HT1080 (cell line): Measurements from ENCODE around the gene LRCOL1. TPM values are rescaled to one million over a fixed set of nuclear protein-coding genes. Genes with fewer than 3 reads are reported as not detected.
A peak's percentile ranks its signal among the peaks of the same experiment; 100 is the strongest.

ENCODE experiments used
- DNase-seq: peaks from one replicate; pipeline ENCODE4 v3.0.0-alpha.2; 2015; ENCODE audit warnings: low read depth
- total RNA-seq: library from RNA; depleted of rRNA; stranded (reverse); fragments of >200 nt; shearing (Covaris generic); gene quantifications from 2 replicates; pipeline ENCODE4 v1.2.3, GENCODE V29; 2014

LRCOL1 gene
- total RNA-seq, 1 experiment from 2014 or later = not detected

DNA sequence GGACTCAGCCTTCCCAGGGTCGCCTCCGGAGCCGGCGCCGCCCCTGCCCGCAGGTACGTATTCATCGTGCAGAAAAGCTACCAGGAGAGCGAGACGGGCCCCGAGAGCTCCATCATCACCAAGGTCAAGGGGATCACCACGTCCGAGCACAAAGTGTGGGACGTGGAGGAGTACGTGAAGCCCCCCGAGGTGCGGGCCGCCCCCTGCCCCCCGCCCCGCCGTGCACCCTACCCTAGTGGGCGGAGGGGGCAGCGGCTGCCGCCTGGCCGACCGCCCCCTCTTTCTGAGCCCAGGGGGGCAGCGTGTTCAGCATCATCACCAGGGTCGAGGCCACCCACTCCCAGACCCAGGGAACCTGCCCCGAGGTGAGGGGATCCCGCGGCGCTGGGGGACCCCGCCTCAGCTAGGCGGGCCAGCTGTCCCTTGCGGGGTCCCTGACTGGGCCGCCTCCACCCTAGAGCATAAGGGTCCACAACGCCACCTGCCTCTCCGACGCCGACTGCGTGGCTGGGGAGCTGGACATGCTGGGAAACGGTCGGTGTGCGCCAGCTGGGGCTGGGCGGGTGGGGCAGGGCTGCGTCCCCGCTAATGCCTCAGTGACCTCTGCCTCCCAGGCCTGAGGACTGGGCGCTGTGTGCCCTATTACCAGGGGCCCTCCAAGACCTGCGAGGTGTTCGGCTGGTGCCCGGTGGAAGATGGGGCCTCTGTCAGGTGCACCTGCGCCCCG, 9.2 kb upstream of the LRCOL1 start:
- no peak for DNase-seq

DNA sequence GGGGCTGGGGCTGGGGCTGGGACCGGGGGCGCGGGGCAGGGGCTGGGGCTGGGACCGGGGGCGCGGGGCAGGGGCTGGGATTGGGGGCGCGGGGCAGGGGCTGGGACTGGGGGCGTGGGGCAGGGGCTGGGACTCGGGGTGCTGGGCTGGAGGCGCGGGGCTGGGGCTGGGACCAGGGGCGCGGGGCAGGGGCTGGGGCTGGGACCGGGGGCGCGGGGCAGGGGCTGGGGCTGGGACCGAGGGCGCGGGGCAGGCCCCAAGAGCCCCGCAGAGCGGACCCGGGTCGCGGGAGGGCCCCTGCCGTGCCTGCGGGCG, 8.6 kb upstream of the LRCOL1 start:
- no peak for DNase-seq

DNA sequence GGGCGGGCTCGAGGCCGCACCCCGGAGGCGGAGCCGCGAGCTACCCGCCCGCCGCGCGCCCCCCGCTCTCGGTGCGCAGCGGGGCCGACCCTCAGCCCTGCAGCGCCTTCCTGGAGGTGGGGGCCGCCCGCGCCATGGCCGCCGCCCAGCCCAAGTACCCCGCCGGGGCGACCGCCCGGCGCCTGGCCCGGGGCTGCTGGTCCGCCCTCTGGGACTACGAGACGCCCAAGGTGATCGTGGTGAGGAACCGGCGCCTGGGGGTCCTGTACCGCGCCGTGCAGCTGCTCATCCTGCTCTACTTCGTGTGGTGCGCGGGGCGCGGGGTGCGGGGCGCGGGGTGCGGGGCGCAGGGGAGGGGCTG, 8.3 kb upstream of the LRCOL1 start, which contains the start of gene P2RX2:
Gene P2RX2 (plus strand): TSS at position 94 of the 361 bp plus-strand sequence. CDS start 41 bp downstream, at position 135.
- DNase-seq = no peak

DNA sequence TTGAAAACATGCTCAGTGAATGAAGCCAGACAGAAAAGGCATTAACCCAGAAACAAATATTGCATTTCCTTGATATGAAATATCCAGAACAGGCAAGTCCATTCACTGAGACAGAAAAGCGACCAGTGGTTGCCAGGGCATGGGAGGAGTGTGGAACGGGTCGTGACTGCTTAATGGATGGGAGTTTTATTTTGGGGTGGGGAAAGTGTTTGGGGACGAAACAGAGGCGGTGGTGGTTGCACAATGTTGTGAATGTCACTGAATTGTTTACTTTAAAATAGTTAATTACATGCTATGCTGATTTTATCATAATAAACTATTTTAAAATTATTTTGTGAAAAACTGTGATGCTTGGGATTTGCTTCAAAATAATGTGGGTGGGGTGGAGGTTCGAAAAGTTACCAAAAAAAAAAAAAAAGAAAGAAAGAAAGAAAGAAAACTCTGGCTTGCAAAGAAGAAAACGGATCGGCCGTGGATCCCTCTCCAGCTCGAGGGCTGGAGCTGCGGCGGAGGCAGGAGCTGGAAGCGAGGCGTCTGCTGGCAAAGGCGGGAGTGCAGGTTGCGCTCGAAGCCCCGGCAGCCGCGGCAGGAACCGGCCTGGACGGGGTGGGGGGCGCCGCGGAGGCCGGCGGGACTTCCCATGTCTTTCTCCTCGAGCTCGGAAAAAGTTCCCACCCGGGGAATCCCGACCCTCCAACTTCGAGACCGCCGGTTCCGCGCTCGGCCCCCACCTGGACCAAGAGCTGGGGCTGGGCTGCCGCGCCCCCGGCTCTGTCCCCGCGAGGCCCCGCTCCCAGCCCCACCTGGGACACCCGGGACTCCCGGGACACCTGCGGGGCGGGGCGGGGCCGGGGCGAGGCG, 7.7 kb upstream of the LRCOL1 start:
- DNase-seq = no peak

DNA sequence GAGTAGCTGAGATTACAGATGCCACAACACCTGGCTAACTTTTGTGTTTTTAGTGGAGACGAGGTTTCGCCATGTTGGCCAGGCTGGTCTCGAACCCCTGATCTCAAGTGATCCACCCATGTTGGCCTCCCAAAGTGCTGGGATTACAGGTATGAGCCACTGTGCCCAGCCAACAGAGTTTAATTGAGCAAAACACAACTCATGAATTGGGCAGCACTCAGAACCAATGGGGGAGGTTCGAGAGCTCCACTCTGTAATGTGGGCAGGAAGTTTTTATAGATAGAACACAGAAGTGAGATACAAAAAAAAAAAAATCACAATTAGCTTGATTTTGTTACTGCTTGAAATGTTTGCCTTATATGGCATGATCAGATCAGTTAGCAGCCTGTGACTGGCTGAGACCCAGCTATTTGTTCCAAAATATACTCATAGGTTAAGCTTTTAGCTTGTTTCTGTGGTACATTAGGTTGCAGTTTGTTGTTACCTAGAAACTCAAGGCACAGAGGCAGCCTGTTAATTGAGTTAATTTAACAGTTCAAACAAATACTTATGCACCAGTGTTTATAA, 6.8 kb upstream of the LRCOL1 start:
- DNase-seq = no peak

DNA sequence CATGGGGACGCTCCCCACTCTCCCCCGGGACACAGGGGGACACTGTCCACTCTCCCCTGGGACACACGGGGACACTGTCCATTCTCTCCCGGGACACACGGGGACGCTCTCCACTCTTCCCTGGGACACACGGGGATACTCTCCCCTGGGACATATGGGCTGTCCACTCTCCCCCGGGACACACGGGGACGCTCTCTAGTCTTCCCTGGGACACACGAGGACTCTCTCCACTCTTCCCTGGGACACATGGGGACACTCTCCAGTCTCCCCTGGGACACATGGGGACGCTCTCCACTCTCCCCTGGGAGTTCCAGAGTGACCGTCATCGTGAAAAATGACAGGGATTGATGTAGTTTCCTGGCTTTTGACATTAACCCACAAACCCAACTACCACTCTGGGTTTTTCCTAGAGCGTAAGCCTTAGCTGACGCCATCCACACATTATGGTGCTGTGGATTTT, 5.2 kb upstream of the LRCOL1 start:
- no peak for DNase-seq

DNA sequence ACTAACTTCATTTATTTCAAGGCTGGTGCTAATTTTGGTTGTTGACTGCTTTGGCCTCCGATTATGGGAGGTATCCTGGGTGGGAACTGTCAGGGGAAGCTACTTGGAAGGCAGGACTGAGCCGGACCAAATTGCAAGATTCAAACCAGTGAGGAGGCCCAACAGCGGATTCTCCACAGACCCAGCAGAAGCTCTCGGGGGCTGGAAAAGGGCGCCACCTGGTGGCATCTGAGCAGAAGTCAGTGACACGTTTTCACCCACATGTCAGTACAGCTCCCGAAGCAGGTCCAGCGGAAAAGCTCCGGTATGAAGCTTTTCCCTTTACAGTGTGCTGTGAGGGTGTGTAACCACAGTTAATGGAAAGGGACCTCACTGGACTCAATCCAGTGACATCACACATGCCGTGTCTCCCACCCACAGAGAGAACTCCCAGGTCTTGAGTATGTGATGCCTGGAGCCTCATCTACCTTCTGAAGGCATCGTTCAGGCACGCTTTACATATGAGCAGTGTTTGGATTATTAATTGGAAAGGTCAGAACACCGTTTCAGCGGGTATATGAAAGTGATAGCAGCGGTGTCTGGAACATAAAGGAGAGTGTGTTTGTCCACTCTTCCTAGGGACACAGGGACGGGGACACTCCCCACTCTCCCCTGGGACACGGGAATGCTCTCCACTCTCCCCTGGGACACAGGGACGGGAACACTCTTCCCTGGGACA, 4.6 kb upstream of the LRCOL1 start:
- DNase-seq = peak; percentile 77

DNA sequence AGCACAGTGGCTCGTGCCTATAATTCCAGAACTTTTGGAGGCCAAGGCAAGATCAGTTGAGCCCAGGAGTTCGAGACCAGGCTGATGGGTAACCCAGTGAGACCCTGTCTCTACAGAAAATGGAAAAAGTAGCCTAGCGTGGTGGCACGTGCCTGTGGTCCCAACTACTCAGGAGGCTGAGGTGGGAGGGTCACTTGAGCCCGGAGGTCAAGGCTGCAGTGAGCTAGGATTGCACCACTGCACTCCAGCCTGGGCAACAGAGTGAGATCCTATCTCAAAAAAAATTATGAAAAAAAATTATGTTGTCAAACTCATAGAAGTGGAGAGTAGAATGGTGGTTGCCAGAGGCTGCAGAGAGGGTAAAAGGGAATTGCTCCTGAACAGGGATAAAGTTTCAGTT, 3.6 kb upstream of the LRCOL1 start:
- no peak for DNase-seq

DNA sequence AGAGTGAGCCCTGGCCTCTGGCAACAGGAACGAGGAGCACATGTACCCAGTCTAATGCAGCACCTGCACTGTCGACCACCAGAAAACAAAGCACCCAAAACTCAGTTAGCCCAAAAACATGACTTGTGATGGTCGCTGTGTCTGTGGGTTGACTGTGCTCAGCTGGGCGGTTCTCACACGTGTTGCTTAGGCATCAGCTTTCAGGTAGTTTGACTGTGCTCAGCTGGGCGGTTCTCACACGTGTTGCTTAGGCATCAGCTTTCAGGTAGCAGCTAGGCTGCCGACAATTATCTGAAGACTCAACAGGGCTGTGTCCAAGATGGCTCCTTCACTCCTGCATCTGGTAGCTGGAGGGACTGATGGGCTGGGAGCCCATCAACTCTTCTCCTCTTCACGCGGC, 1.2 kb upstream of the LRCOL1 start:
- DNase-seq = no peak

DNA sequence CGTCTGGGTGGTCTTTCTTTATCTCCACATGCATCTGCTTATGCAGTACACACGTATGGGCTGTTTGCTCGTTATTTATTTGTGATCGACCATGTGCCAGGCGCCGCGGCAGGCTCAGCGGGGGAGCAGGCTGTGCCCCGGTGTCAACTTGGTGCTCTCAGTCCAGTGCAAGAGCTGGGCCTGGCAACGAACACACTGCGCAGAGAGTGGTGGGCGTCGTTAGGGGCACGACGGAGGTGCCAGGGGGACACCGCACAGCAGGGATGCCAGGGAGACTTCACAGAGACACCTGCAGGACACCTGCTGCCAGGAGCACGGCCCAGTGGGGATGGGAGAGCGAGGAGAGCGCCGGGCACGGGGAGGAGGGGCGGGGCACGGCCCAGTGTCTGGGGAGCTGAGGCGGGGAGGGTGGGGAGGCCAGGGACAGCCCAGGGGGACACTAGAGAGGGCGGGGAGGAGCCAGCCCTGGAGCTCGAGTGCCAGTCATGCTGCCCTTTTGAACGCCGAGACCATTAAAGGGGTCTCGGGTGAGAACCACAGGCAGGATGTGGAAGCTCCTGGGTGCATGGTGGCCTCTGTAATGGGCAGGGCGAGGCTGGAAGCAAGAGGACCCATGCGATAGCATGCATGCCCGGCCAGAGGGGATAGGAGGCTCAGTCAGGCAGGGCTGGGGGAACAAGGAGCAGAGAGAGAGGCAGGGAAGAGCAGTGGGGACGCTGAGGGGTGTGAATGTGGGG, 652 bp upstream of the LRCOL1 start:
- no peak for DNase-seq

DNA sequence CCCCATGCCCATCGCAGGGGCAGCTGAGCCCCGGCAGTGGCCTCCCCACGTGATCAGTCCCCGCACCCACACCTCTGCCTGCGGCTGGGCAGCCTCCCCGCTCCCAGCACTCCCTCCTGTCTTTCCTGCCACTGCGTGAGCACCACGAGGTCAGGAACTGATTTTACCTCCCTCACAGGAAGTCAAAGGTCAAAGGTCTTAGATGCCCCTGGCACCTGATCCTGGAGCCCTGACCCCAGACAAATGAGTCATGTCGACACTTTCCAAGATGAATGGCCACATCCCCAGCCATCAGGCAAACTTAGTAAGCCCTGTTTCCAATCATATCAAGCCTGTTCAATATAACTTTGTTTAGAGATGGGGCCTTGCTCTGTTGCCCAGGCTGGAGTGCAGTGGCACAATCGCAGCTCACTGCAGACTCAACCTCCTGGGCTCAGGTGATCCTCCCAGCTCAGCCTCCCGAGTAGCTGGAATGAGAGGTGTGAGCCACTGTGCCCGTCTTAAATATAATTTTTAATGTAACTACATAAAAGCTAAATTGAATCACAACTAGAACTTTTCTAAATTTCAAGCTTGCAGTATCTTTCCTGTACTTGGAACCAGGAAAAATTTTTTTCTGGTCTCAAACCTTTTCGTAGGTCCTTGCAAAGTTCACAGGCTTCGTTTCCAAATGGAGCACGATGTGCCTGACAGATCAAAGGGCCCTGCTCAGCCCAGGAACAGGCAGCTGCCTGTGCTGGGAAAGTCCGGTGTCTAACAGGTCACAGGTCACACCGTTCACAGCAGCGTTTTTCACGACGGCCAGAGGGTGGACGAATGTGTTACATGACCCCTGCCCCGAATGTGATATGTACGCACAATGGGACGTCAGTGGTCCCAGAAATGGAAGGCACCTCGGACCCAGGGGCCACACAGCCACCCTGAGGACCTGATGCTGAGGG, 1.9 kb downstream of the LRCOL1 start:
- DNase-seq = no peak

DNA sequence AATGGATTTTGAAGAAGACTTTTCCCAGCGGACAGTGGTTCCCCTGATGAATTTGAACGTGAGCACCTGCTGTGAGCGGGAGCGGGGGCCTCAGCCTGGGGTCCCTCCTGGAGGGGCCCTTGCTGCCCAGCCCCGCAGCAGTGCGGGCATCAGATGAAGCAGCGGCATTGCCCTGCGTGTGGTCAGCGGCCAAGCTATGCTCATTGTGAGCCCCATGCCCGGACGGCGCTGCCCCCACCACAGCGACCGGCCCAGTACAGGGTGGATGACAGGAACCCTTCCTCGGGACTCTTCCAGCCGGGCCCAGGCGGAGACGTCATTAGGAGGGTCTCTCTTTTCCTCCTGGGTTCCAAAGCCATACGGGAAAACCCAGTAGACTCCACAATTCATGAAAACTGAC, 3.5 kb downstream of the LRCOL1 start:
- no peak for DNase-seq

DNA sequence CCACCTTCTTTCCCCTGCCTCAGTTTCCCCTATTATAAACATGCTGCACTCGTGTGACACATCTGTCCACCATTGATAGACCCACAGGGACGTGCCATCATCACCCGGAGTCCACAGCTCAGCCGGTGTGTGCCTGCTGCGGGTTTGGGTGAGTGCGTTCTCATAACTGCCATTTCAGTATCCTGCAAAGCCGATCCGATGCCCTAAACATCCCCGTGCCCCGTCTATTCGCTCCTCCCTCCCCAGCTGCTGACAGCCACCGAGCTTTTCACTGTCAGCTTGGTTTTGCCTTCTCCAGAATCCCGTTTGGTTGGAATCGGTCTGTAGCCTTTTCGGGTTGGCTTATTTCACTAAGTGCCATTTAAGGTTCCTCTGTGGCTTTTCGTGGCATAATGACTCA, 3.9 kb downstream of the LRCOL1 start:
- DNase-seq = no peak

DNA sequence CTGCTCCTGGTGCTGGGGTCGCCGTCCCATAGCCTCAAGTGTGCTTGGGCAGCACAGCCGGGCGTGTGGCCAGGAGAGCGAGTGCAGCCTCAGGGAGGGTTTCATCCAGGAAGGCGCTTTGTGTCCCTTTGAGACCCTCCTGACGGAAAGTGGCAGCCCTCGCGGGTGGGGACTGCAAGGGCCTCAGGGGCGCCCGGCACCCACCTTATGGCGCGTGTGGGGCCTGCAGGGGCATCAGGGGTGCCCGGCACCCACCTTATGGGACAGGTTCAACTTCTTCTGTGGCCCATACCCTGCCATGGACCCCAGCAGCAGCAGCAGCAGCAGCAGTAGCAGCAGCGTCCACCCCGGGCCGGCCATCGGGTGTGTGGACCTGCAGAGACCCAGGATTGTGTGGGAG, 4.5 kb downstream of the LRCOL1 start:
- no peak for DNase-seq

DNA sequence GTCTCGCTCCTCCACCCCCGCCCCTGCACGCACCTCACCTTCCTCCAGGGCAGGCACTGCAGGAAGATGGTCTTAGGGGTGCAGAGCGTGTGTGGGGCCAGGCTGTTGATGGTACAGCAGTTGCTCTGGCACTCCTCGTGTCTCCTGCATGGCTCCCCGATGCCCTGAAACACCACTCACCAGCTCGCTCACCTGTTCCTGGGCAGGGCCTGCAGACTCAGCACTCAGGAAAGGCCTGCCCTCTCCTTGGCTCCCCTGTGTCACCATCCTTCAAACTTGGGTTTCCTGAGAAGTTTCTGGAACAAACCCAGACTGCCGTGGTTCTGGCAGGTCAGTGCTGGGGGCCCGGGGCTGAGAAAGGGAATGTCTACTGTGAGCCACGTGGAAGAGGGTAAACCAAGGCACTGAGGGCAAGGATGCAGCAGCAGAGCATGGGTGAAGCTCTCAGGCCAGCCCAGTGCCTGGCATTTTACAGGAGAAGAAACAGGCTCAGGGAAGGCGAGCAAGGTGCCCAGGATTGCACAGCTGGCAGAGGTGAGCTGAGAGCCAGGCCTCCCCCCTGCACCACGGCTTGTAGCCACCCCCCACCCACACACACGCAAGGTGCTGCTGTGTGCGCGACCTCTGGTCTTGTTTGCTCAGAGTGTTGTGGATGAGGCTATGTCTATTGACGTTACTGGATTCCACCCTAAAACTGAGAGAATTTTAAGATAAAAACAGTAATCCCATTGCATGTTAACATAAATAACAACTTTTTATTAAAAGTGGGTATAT, 5.5 kb downstream of the LRCOL1 start:
- DNase-seq = no peak

DNA sequence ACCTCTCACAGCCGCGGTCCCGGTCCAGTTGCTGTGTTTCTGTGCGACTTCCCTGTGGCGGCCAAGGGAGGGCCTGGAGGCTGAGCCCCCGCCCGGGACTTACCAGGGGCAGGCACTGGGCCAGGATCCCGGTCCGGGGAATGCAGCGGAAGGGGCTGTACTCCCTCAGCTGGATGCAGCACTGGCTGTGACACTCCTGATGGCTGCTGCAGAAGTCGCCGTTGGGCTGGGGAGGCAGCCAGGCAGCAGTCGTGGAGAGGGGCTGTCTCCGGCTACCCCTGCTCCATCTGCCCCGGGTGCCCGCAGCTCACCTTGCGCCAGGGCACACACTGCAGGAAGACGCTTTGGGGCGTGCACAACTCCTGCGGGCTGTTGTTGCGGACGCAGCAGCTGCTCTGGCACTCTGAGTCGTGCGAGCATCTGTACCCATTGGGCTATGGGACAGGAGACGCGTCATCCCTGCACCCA, 6.2 kb downstream of the LRCOL1 start:
- no peak for DNase-seq

DNA sequence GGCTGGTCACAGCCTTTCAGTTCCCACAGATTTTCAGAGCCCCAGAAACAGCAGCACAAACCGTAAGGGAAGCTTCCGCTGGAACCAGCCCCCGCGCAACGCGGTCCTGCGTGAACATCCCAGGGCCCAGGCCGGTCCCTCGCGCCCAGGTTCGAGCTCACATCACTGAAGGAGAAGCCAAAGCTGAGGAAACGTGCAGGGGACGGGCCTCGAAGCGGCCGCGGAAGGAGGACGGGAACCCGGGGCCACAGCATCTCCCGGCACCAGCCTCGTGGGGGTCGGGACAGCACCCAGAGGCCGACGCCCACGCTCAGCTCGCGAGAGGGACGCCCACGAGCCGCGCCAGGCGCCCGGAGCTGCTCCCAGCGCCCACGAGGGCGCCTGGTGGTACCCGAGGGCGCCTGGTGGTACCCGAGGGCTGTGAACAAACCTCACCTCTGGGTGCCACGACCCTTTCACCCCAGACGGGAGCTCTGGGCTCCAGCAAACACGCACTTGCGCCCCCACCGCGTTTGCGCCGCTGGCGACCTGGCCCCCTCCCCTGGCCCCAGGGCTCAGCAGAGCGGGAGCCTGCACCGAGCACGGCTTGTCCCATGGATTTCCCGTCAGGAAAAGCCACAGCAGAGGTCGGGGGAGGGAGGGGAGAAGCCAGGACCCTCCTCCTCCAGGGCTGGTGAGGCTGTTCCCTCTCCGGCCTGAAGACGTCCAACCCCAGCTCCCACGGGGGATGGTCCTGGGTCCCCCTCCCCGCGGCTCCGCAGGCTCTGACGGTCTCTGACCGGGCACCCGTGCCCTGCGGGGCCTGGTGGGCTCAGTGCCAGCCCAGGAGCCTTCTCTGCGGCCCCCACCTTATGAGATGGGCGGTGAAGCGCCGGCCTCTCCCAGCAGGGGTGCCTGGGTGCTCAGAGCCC, 6.9 kb downstream of the LRCOL1 start:
- no peak for DNase-seq
